Measurements from ENCODE around the gene PHLPP1. TPM values are rescaled to one million over a fixed set of nuclear protein-coding genes. Genes with fewer than 3 reads are reported as not detected.

The PHLPP1 gene
- total and polyA plus RNA-seq, 10 donors = 1.2 to 10.6 (median 6.7) TPM

DNA sequence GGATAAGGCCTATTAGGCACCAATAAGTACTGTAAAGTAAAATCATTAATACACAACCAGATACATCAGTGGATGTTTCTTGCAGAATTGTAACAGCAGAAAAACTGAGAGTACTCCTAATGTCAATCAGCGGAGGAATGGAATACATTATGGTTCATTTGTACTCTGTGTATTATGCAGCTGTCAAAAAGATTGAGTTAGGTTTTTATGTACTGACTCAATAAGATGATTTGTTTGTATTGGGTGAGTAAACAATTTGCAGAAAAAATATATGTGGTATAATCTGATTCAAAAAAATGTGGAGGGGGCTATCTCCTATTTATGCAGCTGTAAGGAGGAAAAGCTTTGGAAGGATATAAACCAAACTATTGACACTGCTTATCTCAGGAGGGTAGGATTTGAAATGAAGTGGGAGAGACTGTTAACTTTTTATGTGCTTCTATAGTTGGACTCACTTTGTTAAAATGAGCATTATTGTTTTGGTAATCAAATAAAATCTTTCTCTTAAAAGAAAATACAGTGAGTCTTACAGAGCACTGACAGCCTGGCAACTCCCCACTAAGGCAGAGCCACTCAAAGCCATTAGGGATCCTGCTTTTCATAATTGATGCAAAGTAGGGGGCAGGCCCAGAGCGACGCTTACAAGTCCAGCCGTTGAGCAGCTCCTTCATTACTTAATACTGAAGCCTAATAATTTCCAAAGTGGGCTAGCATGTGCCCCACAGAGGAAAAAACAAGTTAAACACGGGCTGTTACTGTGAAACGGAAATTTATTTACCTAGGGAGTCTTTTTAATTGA lies 168.8 kb downstream of the PHLPP1 start:
- H3K9me3 ChIP-seq = no peaks in the 10 kb centered on the region
- TF ChIP-seq POLR2AphosphoS5 (IDR thresholded peaks at IDR 0.05) = no peak
- TF ChIP-seq, protein P1, sequence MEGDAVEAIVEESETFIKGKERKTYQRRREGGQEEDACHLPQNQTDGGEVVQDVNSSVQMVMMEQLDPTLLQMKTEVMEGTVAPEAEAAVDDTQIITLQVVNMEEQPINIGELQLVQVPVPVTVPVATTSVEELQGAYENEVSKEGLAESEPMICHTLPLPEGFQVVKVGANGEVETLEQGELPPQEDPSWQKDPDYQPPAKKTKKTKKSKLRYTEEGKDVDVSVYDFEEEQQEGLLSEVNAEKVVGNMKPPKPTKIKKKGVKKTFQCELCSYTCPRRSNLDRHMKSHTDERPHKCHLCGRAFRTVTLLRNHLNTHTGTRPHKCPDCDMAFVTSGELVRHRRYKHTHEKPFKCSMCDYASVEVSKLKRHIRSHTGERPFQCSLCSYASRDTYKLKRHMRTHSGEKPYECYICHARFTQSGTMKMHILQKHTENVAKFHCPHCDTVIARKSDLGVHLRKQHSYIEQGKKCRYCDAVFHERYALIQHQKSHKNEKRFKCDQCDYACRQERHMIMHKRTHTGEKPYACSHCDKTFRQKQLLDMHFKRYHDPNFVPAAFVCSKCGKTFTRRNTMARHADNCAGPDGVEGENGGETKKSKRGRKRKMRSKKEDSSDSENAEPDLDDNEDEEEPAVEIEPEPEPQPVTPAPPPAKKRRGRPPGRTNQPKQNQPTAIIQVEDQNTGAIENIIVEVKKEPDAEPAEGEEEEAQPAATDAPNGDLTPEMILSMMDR (IDR thresholded peaks at IDR 0.05 in 8 of 11, conservative IDR thresholded peaks at IDR 0.05 in 3 of 11) = no peak
- no peak for TF ChIP-seq POLR2A (IDR thresholded peaks at IDR 0.05)
- no peak overlapping the region for H3K4me3 ChIP-seq
- 80 to 89% (median 86%) methylated on average over 6 of the region's 6 CpGs for WGBS, 5 donors
- no peak for DNase-seq
- no peaks in the 10 kb centered on the region for H3K36me3 ChIP-seq
- H3K27me3 ChIP-seq (replicated peaks in 1 of 7) = no peaks in the 10 kb centered on the region
- H3K27ac ChIP-seq = no peak overlapping the region
- H3K4me1 ChIP-seq = no peaks in the 10 kb centered on the region
- intact Hi-C loops (cut with DNase I; ENCODE audit: low total_unique reads) = no loop called here

GRCh38 chr18:62885804-62886203 lies 170.5 kb downstream of the PHLPP1 start:
- Histone ChIP-seq H3K4me1 (no peaks in the 10 kb centered on the region), H3K27ac (no peak overlapping the region), H3K9me3 (no peaks in the 10 kb centered on the region), H3K27me3 (replicated peaks in 1 of 7) (no peaks in the 10 kb centered on the region), H3K4me3 (no peak overlapping the region), H3K36me3 (no peaks in the 10 kb centered on the region)
- DNase-seq = no peak
- intact Hi-C loops (cut with DNase I; ENCODE audit: low total_unique reads) = no loop called here
- TF ChIP-seq, protein P1 (IDR thresholded peaks at IDR 0.05 in 8 of 11, conservative IDR thresholded peaks at IDR 0.05 in 3 of 11) = no peak
- TF ChIP-seq POLR2AphosphoS5 (IDR thresholded peaks at IDR 0.05) (no peak), POLR2A (IDR thresholded peaks at IDR 0.05) (no peak)
- 60 to 90% (median 84%) methylated on average over 3 of the region's 3 CpGs for WGBS, 5 donors

GRCh38 chr18:62894681-62895390 lies 179.5 kb downstream of the PHLPP1 start:
- Histone ChIP-seq H3K4me3 (no peak overlapping the region), H3K9me3 (no peaks in the 10 kb centered on the region), H3K27me3 (replicated peaks in 1 of 7) (no peaks in the 10 kb centered on the region), H3K4me1 (no peaks in the 10 kb centered on the region), H3K27ac (no peak overlapping the region), H3K36me3 (peaks cover 0 to 41% (median 3%) of the 10 kb centered on the region in 6 donors)
- DNase-seq = no peak
- intact Hi-C loops (cut with DNase I; ENCODE audit: low total_unique reads) = no loop called here
- 85 to 90% (median 89%) methylated on average over 6 of the region's 6 CpGs for WGBS, 5 donors
- TF ChIP-seq POLR2AphosphoS5 (IDR thresholded peaks at IDR 0.05) = no peak
- no peak for TF ChIP-seq POLR2A (IDR thresholded peaks at IDR 0.05)
- TF ChIP-seq, protein P1 (IDR thresholded peaks at IDR 0.05 in 8 of 11, conservative IDR thresholded peaks at IDR 0.05 in 3 of 11) = no peak

DNA sequence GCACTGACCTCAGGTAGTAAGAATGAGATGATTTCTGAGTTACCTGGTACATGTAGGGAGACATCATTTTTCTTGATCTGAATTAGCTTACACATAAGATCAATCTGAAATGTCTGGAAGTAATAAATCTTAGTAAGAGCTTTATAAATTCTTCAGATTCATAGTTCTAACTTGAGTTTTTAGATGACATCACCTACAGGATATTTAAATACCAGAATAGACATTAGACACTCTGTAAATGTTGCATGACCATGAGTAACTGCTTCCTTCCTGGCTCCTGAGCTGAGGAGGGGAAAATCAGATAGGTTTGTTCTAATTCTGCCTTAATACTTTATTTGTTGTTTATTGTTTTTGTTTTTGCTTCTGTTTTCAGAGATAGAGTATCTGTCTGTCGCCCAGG lies 181.8 kb downstream of the PHLPP1 start:
- H3K27me3 ChIP-seq (replicated peaks in 1 of 7) = no peaks in the 10 kb centered on the region
- H3K27ac ChIP-seq = no peak overlapping the region
- no peak for TF ChIP-seq POLR2A (IDR thresholded peaks at IDR 0.05)
- TF ChIP-seq, protein P1 (IDR thresholded peaks at IDR 0.05 in 8 of 11, conservative IDR thresholded peaks at IDR 0.05 in 3 of 11) = no peak
- TF ChIP-seq POLR2AphosphoS5 (IDR thresholded peaks at IDR 0.05) = no peak
- no peak for DNase-seq
- peaks cover 0 to 43% (median 3%) of the 10 kb centered on the region in 6 donors for H3K36me3 ChIP-seq
- H3K9me3 ChIP-seq = no peaks in the 10 kb centered on the region
- H3K4me1 ChIP-seq = no peaks in the 10 kb centered on the region
- intact Hi-C loops (cut with DNase I; ENCODE audit: low total_unique reads) = no loop called here
- WGBS, 5 donors = 85 to 97% (median 92%) methylated on average over 1 of the region's 1 CpG
- no peak overlapping the region for H3K4me3 ChIP-seq

Measured in spleen (tissue), 11 donors.